Mesodermal cell (in vitro differentiated cells): ENCODE data around the gene GTPBP6.

Experiments used
- H3K27ac ChIP-seq: 2 replicates; pipeline ENCODE4 v1.7.0; 2013; ENCODE audit warnings: mild to moderate bottlenecking, low read depth, low read length, moderate library complexity; ENCODE audit not compliant: severe bottlenecking
- H3K36me3 ChIP-seq: 2 replicates; pipeline ENCODE4 v1.7.1; 2013; ENCODE audit warnings: mild to moderate bottlenecking, low read length, moderate library complexity; ENCODE audit not compliant: control insufficient read depth, insufficient read depth
- H3K4me1 ChIP-seq: one replicate; pipeline ENCODE4 v1.7.1; 2013; ENCODE audit warnings: mild to moderate bottlenecking, low read length; ENCODE audit not compliant: insufficient read depth, control insufficient read depth, poor library complexity, severe bottlenecking
- H3K4me3 ChIP-seq: 2 replicates; pipeline ENCODE4 v1.7.0; 2013; ENCODE audit warnings: low read length, control low read depth, mild to moderate bottlenecking; ENCODE audit not compliant: insufficient read depth, poor library complexity, severe bottlenecking; ENCODE audit errors: extremely low read depth
- H3K9me3 ChIP-seq: 2 replicates; pipeline ENCODE4 v1.7.1; 2013; ENCODE audit warnings: mild to moderate bottlenecking, low read length, moderate library complexity; ENCODE audit not compliant: control insufficient read depth
- WGBS, 2 experiments: methylation state at CpG; one replicate each; pipeline ENCODE4 v1.1.5; 2013; ENCODE audit warnings: missing lambda C conversion rate in 2 of 2; ENCODE audit not compliant: insufficient coverage in 2 of 2; 5-methylcytosine and 5-hydroxymethylcytosine counted together

GTPBP6 gene

GRCh38 chrX:323721-324628 lies 5.4 kb upstream of the GTPBP6 start:
- H3K4me3 ChIP-seq, result no peak overlapping the region
- peaks cover 6% of the 10 kb centered on the region for H3K4me1 ChIP-seq
- no peaks in the 10 kb centered on the region for H3K36me3 ChIP-seq
- H3K27ac ChIP-seq, result no peak overlapping the region
- H3K9me3 ChIP-seq, result no peaks in the 10 kb centered on the region
- 47 to 51% methylated on average over 27 to 32 of the region's 38 CpGs for WGBS, 2 experiments

- peak overlapping the region; percentile 97 for H3K4me3 ChIP-seq
- H3K4me1 ChIP-seq, result peaks cover 6% of the 10 kb centered on the region
- H3K36me3 ChIP-seq, result peaks cover 16% of the 10 kb centered on the region
- no peaks in the 10 kb centered on the region for H3K9me3 ChIP-seq
- 12 to 17% methylated on average over 13 to 19 of the region's 24 CpGs for WGBS, 2 experiments
- no peak overlapping the region for H3K27ac ChIP-seq
Observed at GRCh38 chrX:320126-320783, 1.7 kb upstream of the GTPBP6 start.

GRCh38 chrX:319579-320125 lies 1.1 kb upstream of the GTPBP6 start:
- Histone ChIP-seq H3K27ac (peak overlapping the region; percentile 81), H3K4me3 (peak overlapping the region; percentile 97), H3K4me1 (peaks cover 6% of the 10 kb centered on the region), H3K9me3 (no peaks in the 10 kb centered on the region), H3K36me3 (peaks cover 21% of the 10 kb centered on the region)
- WGBS, 2 experiments, result 0% methylated on average over 34 to 40 of the region's 41 CpGs

GRCh38 chrX:318068-318738 lies 393 bp downstream of the GTPBP6 start:
- no peaks in the 10 kb centered on the region for H3K9me3 ChIP-seq
- H3K4me3 ChIP-seq, result peak overlapping the region; percentile 97
- peak overlapping the region; percentile 93 for H3K27ac ChIP-seq
- H3K36me3 ChIP-seq, result peaks cover 30% of the 10 kb centered on the region
- peaks cover 6% of the 10 kb centered on the region for H3K4me1 ChIP-seq
- WGBS, 2 experiments, result 0% methylated on average over 44 to 56 of the region's 61 CpGs

GRCh38 chrX:317424-318067 lies 1.1 kb downstream of the GTPBP6 start:
- WGBS, 2 experiments, result 26 to 36% methylated on average over 8 to 13 of the region's 28 CpGs
- Histone ChIP-seq H3K27ac (peak overlapping the region; percentile 45), H3K4me3 (peak overlapping the region; percentile 97), H3K36me3 (peaks cover 37% of the 10 kb centered on the region), H3K4me1 (peaks cover 6% of the 10 kb centered on the region), H3K9me3 (no peaks in the 10 kb centered on the region)

- H3K4me3 ChIP-seq, result peak overlapping the region; percentile 18
- peaks cover 46% of the 10 kb centered on the region for H3K36me3 ChIP-seq
- peaks cover 6% of the 10 kb centered on the region for H3K4me1 ChIP-seq
- WGBS, 2 experiments, result 95% methylated on average over 50 of the region's 50 CpGs
- H3K9me3 ChIP-seq, result no peaks in the 10 kb centered on the region
- H3K27ac ChIP-seq, result no peak overlapping the region
Observed at GRCh38 chrX:316351-317325, 2.0 kb downstream of the GTPBP6 start.

GRCh38 chrX:314781-315595 lies 3.6 kb downstream of the GTPBP6 start:
- peaks cover 60% of the 10 kb centered on the region for H3K36me3 ChIP-seq

GRCh38 chrX:314049-314448 lies 4.5 kb downstream of the GTPBP6 start:
- Histone ChIP-seq H3K4me3 (no peak overlapping the region), H3K27ac (no peak overlapping the region), H3K4me1 (no peaks in the 10 kb centered on the region), H3K9me3 (no peaks in the 10 kb centered on the region), H3K36me3 (peaks cover 65% of the 10 kb centered on the region)
- 98 to 99% methylated on average over 26 to 34 of the region's 34 CpGs for WGBS, 2 experiments

More at GRCh38 chrX:314781-315595, 3.6 kb downstream of the GTPBP6 start:
- no peak overlapping the region for H3K4me3 ChIP-seq
- no peaks in the 10 kb centered on the region for H3K4me1 ChIP-seq
- WGBS, 2 experiments, result 91 to 94% methylated on average over 38 to 41 of the region's 51 CpGs
- no peak overlapping the region for H3K27ac ChIP-seq
- no peaks in the 10 kb centered on the region for H3K9me3 ChIP-seq

GRCh38 chrX:313546-313945 lies 5.0 kb downstream of the GTPBP6 start:
- Histone ChIP-seq H3K4me3 (no peak overlapping the region), H3K9me3 (no peaks in the 10 kb centered on the region), H3K4me1 (no peaks in the 10 kb centered on the region), H3K27ac (no peak overlapping the region), H3K36me3 (peaks cover 69% of the 10 kb centered on the region)
- WGBS, 2 experiments, result 95 to 98% methylated on average over 8 of the region's 8 CpGs
